D721Med (cell line): ENCODE measurements around the gene ATP5F1A.

Experiments used
- DNase-seq: peaks from one replicate; pipeline ENCODE4 v3.0.0; 2011; ENCODE audit warnings: low spot score; ENCODE audit not compliant: insufficient read length
- FAIRE-seq: peaks from 2 replicates; lab custom pipeline; 2011; peaks lifted over from hg19 to GRCh38; lab: Jason Lieb, UNC
- TF ChIP-seq, protein P1 (sequence below): IDR thresholded peaks from 2 replicates; pipeline ENCODE4 v1.5.1; 2012; ENCODE audit warnings: mild to moderate bottlenecking, control low read depth; ENCODE audit not compliant: insufficient read depth; ENCODE audit errors: missing control alignments

ATP5F1A gene

DNA sequence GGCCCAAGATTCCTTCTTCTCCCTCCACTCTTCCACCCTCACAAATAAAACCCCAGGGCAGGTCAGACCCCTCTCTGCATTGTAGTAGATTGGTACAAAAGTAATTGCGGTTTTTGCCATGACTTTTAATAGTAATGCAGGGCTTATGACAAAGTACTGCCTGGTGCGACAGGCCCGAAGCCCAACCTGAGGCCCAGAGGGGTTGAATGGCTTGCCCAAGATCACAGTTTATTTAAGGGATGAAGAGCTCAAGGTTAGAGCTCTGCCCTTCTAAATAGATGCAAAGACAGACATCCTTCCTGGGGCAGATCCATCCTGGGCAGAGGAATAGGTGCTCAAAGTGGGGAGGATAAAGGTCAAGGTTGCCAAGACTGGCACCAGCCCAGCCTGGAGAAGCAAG, 25.1 kb downstream of the ATP5F1A start:
- FAIRE-seq (no peak), DNase-seq (no peak)
- TF ChIP-seq, protein P1, sequence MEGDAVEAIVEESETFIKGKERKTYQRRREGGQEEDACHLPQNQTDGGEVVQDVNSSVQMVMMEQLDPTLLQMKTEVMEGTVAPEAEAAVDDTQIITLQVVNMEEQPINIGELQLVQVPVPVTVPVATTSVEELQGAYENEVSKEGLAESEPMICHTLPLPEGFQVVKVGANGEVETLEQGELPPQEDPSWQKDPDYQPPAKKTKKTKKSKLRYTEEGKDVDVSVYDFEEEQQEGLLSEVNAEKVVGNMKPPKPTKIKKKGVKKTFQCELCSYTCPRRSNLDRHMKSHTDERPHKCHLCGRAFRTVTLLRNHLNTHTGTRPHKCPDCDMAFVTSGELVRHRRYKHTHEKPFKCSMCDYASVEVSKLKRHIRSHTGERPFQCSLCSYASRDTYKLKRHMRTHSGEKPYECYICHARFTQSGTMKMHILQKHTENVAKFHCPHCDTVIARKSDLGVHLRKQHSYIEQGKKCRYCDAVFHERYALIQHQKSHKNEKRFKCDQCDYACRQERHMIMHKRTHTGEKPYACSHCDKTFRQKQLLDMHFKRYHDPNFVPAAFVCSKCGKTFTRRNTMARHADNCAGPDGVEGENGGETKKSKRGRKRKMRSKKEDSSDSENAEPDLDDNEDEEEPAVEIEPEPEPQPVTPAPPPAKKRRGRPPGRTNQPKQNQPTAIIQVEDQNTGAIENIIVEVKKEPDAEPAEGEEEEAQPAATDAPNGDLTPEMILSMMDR: no peak

DNA sequence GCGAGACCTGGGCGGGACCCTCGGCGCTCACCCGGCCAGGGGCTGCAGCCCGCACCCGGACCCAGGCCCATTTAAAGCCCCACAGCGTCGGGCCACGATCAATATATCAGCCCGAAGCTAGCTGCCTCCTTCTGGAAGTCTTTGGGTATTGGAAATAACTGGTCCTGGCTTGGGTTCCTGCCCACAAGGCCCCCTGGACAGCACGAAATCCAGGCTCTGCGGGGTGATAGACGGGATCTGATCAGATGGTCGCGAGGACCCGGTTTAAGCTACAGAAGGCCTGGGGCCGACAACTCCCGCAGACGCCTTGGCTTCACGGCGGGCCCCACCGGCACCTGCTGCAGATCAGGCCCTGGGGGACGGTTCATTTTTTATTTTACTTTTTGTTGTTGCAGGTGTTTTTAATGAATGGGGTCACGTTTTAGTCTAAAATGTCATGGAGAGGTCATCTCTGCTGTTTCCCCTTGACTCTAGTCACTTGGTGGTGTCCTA, 25.7 kb downstream of the ATP5F1A start:
- DNase-seq (no peak), FAIRE-seq (no peak)
- TF ChIP-seq, protein P1: no peak

DNA sequence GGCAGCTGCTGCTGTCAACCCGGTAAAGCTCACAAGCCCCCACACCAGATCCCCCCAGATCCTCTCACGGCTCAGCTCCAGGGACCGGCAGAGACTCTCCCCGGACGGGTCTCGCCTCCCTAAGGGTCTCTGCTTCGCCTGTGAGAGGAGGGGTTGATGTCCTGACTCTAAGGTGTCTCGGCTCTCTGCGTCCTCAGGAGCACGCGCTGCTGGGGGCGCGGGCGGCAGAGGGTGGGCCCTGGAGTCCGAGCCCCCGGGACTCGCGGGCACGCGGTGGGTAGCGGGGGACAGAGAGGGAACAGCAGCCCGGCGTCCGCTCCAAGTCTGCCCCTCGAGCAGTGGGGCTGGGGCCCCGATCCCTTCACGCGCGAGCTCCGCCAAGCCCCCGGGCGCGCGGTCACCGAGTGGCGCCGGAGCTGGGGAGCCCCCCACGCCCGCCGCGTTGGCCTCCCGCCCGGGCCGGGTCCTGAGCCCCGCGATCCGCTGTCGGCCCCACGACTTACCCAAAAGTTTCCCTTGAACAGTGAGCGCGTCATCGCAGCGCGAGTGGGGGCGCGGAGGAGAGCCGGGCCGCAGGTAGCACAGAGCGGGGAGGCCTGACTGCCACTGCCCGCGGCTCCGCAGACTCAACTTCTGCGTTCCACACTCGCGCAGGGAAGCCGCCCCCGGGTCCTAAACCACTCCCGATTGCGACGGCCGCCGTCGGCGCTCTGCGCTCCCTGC, 26.3 kb downstream of the ATP5F1A start, which contains the start of gene PSTPIP2:
PSTPIP2 (minus strand) TSS at position 608 of the 723 bp plus-strand sequence; CDS start at position 536, 72 bp downstream.
- DNase-seq: no peak
- no peak for FAIRE-seq
- TF ChIP-seq, protein P1: no peak

GRCh38 chr18:46070815-46071652, 27.1 kb downstream of the ATP5F1A start:
- no peak for DNase-seq
- TF ChIP-seq, protein P1: no peak
- FAIRE-seq: no peak

DNA sequence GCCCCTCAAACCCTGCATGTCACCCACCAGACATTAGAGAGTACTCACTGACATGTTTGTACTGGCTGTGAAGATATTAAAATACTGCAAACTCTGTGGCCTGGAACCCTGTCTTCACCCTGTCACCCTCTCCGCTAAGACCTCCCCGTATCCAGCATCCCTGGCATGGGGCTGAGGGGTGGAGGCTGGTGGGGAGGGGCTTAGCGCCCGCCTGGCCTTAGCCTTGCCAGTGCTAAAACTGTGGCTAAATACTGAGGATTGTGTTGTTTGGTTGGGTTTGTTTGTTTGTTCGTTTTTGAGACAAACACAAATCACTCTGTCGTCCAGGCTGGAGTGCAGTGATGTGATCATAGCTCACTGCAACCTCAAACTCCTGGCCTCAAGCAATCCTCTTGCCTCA, 27.9 kb downstream of the ATP5F1A start:
- FAIRE-seq (no peak), DNase-seq (no peak)
- TF ChIP-seq, protein P1: no peak

- FAIRE-seq (no peak), DNase-seq (no peak)
- TF ChIP-seq, protein P1: no peak
Measured at GRCh38 chr18:46069524-46069923, 28.6 kb downstream of the ATP5F1A start.
